HepG2 (cell line): ENCODE measurements around the gene TNS1. TPM values are rescaled to one million over a fixed set of nuclear protein-coding genes. Genes with fewer than 3 reads are reported as not detected.
A peak's percentile ranks its signal among the peaks of the same experiment; 100 is the strongest.

Experiments used
- ARNT ChIP-seq: fragments of 450-650 bp; IDR thresholded peaks from 2 replicates; pipeline ENCODE4 v1.6.1; 2017
- ATF3 ChIP-seq: sonication (generic); formaldehyde crosslinking; IDR thresholded peaks from 2 replicates; pipeline ENCODE4 v1.4.0; 2020; ENCODE audit warnings: missing genetic modification reagents
- ATF6 ChIP-seq: sonication (generic); formaldehyde crosslinking; conservative IDR thresholded peaks from 2 replicates; pipeline ENCODE4 v1.4.0; 2020; ENCODE audit warnings: missing genetic modification reagents
- BRCA1 ChIP-seq: sonication (generic); formaldehyde crosslinking; IDR thresholded peaks from 2 replicates; pipeline ENCODE4 v1.4.0; 2020; ENCODE audit warnings: missing genetic modification reagents
- CBFB ChIP-seq: sonication (generic); formaldehyde crosslinking; IDR thresholded peaks from 2 replicates; pipeline ENCODE4 v1.4.0; 2020; ENCODE audit warnings: missing genetic modification reagents
- CBX1 ChIP-seq: IDR thresholded peaks from one replicate; pipeline ENCODE4 v1.6.1; 2016; ENCODE audit warnings: antibody characterized with exemption, low read depth
- CERS6 ChIP-seq: sonication (generic); formaldehyde crosslinking; IDR thresholded peaks from 2 replicates; pipeline ENCODE4 v1.5.0; 2020; ENCODE audit warnings: missing genetic modification reagents
- GRHL1 ChIP-seq: sonication (generic); formaldehyde crosslinking; conservative IDR thresholded peaks from 2 replicates; pipeline ENCODE4 v1.8.0; 2022; ENCODE audit warnings: missing genetic modification reagents
- HOXA3 ChIP-seq: sonication (generic); formaldehyde crosslinking; IDR thresholded peaks from 2 replicates; pipeline ENCODE4 v1.5.0; 2020; ENCODE audit warnings: missing genetic modification reagents
- IRF9 ChIP-seq: sonication (generic); formaldehyde crosslinking; IDR thresholded peaks from 2 replicates; pipeline ENCODE4 v1.8.0; 2022; ENCODE audit warnings: missing genetic modification reagents, mild to moderate bottlenecking, borderline replicate concordance
- KLF16 ChIP-seq, 2 experiments: sonication (generic) in 1 of 2; formaldehyde crosslinking in 1 of 2; IDR thresholded peaks; 2 replicates each; pipeline versions ENCODE4 v1.6.1 to v1.8.0; 2016 to 2023; ENCODE audit warnings: missing genetic modification reagents in 2 of 2, missing compliant biosample characterization in 1 of 2
- LCORL ChIP-seq, 2 experiments: fragments of 450-650 bp in 1 of 2; sonication (generic) in 1 of 2; formaldehyde crosslinking in 1 of 2; IDR thresholded peaks; 2 replicates each; pipeline versions ENCODE4 v1.5.0 to v1.6.1; 2017 to 2020; ENCODE audit warnings: antibody characterized with exemption in 1 of 2, missing genetic modification reagents in 1 of 2
- PLSCR1 ChIP-seq: sonication (generic); formaldehyde crosslinking; IDR thresholded peaks from 2 replicates; pipeline ENCODE4 v1.5.0; 2020; ENCODE audit warnings: missing genetic modification reagents, mild to moderate bottlenecking, borderline replicate concordance
- ZKSCAN8 ChIP-seq: IDR thresholded peaks from 2 replicates; pipeline ENCODE4 v1.6.1; 2016; ENCODE audit warnings: borderline replicate concordance, missing genetic modification reagents, missing compliant biosample characterization
- ZNF17 ChIP-seq: sonication (generic); formaldehyde crosslinking; IDR thresholded peaks from 2 replicates; pipeline ENCODE4 v1.5.0; 2020; ENCODE audit warnings: mild to moderate bottlenecking, missing genetic modification reagents
- ZNF354B ChIP-seq: sonication (generic); formaldehyde crosslinking; IDR thresholded peaks from 2 replicates; pipeline ENCODE4 v1.8.0; 2022; ENCODE audit warnings: mild to moderate bottlenecking, missing genetic modification reagents
- ZNF512 ChIP-seq: sonication (generic); formaldehyde crosslinking; IDR thresholded peaks from 2 replicates; pipeline ENCODE4 v1.4.0; 2020; ENCODE audit warnings: mild to moderate bottlenecking, missing genetic modification reagents
- ZNF713 ChIP-seq: sonication (generic); formaldehyde crosslinking; IDR thresholded peaks from 2 replicates; pipeline ENCODE4 v1.4.0; 2020; ENCODE audit warnings: mild to moderate bottlenecking, missing genetic modification reagents
- polyA plus RNA-seq, 8 experiments: library from polyadenylated mRNA; depleted of rRNA in 3 of 8; stranded (reverse) in 7 of 8; unstranded in 1 of 8; fragments of >200 nt; fragmentation: Illumina TruSeq in 4 of 8; extraction: Trizol in 4 of 8; gene quantifications; 2 replicates each; pipeline versions ENCODE4 v1.2.1 to v1.2.3, GENCODE V29; 2011 to 2016; ENCODE audit warnings: low read depth in 4 of 8, missing spikeins in 1 of 8, mixed read lengths in 1 of 8; ENCODE audit not compliant: insufficient read depth in 1 of 8
- total RNA-seq, 5 experiments: library from RNA; depleted of rRNA; stranded (reverse); fragments of >200 nt; fragmentation: Illumina TruSeq; extraction: Trizol; gene quantifications; 2 replicates each; pipeline ENCODE4 v1.2.3, GENCODE V29; 2016; ENCODE audit warnings: low read depth in 1 of 5

Gene TNS1
- total and polyA plus RNA-seq, 2 of the 13 experiments (the other 11 are each of a cell fraction or from before 2014, with no cell fraction given) = 1.9 to 118 TPM

GRCh38 chr2:217899231-217900009 lies 103.4 kb downstream of the TNS1 start (continued):
- TF ChIP-seq ZNF354B = no peak
- no peak for TF ChIP-seq ZNF713 (CRISPR knock-in tag)
- no peak for TF ChIP-seq ZNF17 (CRISPR knock-in tag)
- TF ChIP-seq GRHL1 (CRISPR knock-in tag) = no peak
- TF ChIP-seq PLSCR1 = no peak
- TF ChIP-seq ZKSCAN8 (CRISPR knock-in tag) = 0 out of 2 replicates have a peak, but pooled peaks have one; percentile 74
- TF ChIP-seq CBX1 = no peak
- TF ChIP-seq CBFB (CRISPR knock-in tag) = no peak
- peak; percentile 71; the same call in 1 of the 2 replicates for TF ChIP-seq ATF3
- no peak for TF ChIP-seq ZNF512 (CRISPR knock-in tag)
- 0 out of 4 replicates have a peak, but pooled peaks of 1 of the 2 experiments have one; percentile 31 for TF ChIP-seq KLF16 (CRISPR knock-in tag; IDR thresholded peaks at IDR 0.05)
- peak; percentile 79 for TF ChIP-seq IRF9 (CRISPR knock-in tag)
- no peak for TF ChIP-seq ARNT
- TF ChIP-seq HOXA3 (CRISPR knock-in tag) = peak; percentile 11; the same call in 1 of the 2 replicates
- TF ChIP-seq ATF6 (CRISPR knock-in tag) = peak; percentile 70; the same call in 1 of the 2 replicates
- no peak; the same call in 1 of the 2 replicates for TF ChIP-seq BRCA1 (CRISPR knock-in tag)
- no peak for TF ChIP-seq CERS6 (CRISPR knock-in tag)
- no peak for TF ChIP-seq LCORL (IDR thresholded peaks at IDR 0.05)
- peak; percentile 93 for TF ChIP-seq LCORL (CRISPR knock-in tag; IDR thresholded peaks at IDR 0.05)
